ENCODE measurements around the gene EID2.

The EID2 gene

GRCh38 chr19:39540333-39540673, 342 bp upstream of the EID2 start:
- in situ Hi-C loops (cut with HindIII; ENCODE audit: low sequenced_read_pairs) = loop anchor here (5.0 kb wide), 1 partner anchor 302 kb away; no protein-coding TSS in a partner anchor

GRCh38 chr19:39539165-39539517, 820 bp downstream of the EID2 start:
- in situ Hi-C loops (cut with HindIII; ENCODE audit: low sequenced_read_pairs) = loop anchor here (5.0 kb wide), 1 partner anchor 37 kb away; no protein-coding TSS in a partner anchor

- in situ Hi-C loops (cut with HindIII; ENCODE audit: low sequenced_read_pairs) = no loop called here
Observed at GRCh38 chr19:39533791-39534190, 6.2 kb downstream of the EID2 start.

- in situ Hi-C loops (cut with HindIII; ENCODE audit: low sequenced_read_pairs) = no loop called here
Observed at GRCh38 chr19:39533003-39533512, 6.9 kb downstream of the EID2 start.

GRCh38 chr19:39532233-39533002, 7.5 kb downstream of the EID2 start, which contains the start of gene EID2B:
Gene EID2B (minus strand): TSS chr19:39532852. CDS start chr19:39532802, 50 bp downstream.
- in situ Hi-C loops (cut with HindIII; ENCODE audit: low sequenced_read_pairs) = no loop called here

GRCh38 chr19:39531834-39532232, 8.1 kb downstream of the EID2 start:
- in situ Hi-C loops (cut with HindIII; ENCODE audit: low sequenced_read_pairs) = no loop called here

- in situ Hi-C loops (cut with HindIII; ENCODE audit: low sequenced_read_pairs) = no loop called here
Observed at GRCh38 chr19:39525205-39525604, 14.8 kb downstream of the EID2 start.

GRCh38 chr19:39524495-39524894, 15.5 kb downstream of the EID2 start:
- in situ Hi-C loops (cut with HindIII; ENCODE audit: low sequenced_read_pairs) = no loop called here

- in situ Hi-C loops (cut with HindIII; ENCODE audit: low sequenced_read_pairs) = no loop called here
Observed at GRCh38 chr19:39520541-39521484, 19.1 kb downstream of the EID2 start.

- in situ Hi-C loops (cut with HindIII; ENCODE audit: low sequenced_read_pairs) = no loop called here
Observed at GRCh38 chr19:39518975-39519374, 21.0 kb downstream of the EID2 start.

GRCh38 chr19:39518458-39518857, 21.5 kb downstream of the EID2 start:
- in situ Hi-C loops (cut with HindIII; ENCODE audit: low sequenced_read_pairs) = no loop called here

GRCh38 chr19:39517432-39517831, 22.5 kb downstream of the EID2 start:
- in situ Hi-C loops (cut with HindIII; ENCODE audit: low sequenced_read_pairs) = no loop called here

- in situ Hi-C loops (cut with HindIII; ENCODE audit: low sequenced_read_pairs) = no loop called here
Observed at GRCh38 chr19:39516270-39516669, 23.7 kb downstream of the EID2 start.

GRCh38 chr19:39515551-39516191, 24.3 kb downstream of the EID2 start:
- in situ Hi-C loops (cut with HindIII; ENCODE audit: low sequenced_read_pairs) = no loop called here

GRCh38 chr19:39514840-39515550, 25.0 kb downstream of the EID2 start, which contains the start of gene SELENOV:
Gene SELENOV (plus strand): TSS chr19:39515139. CDS start chr19:39515213, 74 bp downstream.
- in situ Hi-C loops (cut with HindIII; ENCODE audit: low sequenced_read_pairs) = no loop called here

GRCh38 chr19:39512988-39513387, 27.0 kb downstream of the EID2 start:
- in situ Hi-C loops (cut with HindIII; ENCODE audit: low sequenced_read_pairs) = no loop called here

GRCh38 chr19:39509233-39509632, 30.7 kb downstream of the EID2 start:
- in situ Hi-C loops (cut with HindIII; ENCODE audit: low sequenced_read_pairs) = no loop called here

- in situ Hi-C loops (cut with HindIII; ENCODE audit: low sequenced_read_pairs) = no loop called here
Observed at GRCh38 chr19:39508629-39509028, 31.3 kb downstream of the EID2 start.

- in situ Hi-C loops (cut with HindIII; ENCODE audit: low sequenced_read_pairs) = no loop called here
Observed at GRCh38 chr19:39507715-39508364, 32.1 kb downstream of the EID2 start.

All from endothelial cell of hepatic sinusoid (primary cell).